T-helper 9 cell (primary cell): ENCODE data around the gene ATP13A3.

Source experiments
- DNase-seq: peaks from one replicate; pipeline ENCODE4 v3.0.0-alpha.2; 2020

ATP13A3 gene

GRCh38 chr3:194387926-194388418 lies 98.8 kb downstream of the ATP13A3 start:
- no peak for DNase-seq

- DNase-seq: no peak
These were observed 99.5 kb downstream of the ATP13A3 start for GRCh38 chr3:194387276-194387675.

- DNase-seq: no peak
These were observed 100.2 kb downstream of the ATP13A3 start for GRCh38 chr3:194386648-194387047.

DNA sequence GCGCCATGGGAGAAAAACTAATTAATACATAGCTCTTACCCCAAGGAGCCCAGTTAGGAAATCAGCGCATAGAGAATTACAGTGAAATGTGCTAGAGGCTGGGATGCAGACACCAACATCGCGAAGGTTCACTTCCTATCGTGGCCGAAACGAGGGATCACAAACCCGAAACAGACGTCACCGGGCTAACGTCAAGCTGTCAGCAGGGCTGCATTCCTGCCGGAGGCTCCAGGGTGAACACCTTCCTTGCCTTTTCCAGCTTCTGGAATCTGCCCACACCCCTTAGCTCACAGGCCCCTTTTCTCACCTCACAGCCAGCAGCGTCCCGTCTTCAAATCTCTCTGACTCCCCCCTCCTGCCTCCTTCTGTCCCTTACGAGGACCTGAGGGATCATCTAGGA lies 100.7 kb downstream of the ATP13A3 start:
- DNase-seq: no peak

DNA sequence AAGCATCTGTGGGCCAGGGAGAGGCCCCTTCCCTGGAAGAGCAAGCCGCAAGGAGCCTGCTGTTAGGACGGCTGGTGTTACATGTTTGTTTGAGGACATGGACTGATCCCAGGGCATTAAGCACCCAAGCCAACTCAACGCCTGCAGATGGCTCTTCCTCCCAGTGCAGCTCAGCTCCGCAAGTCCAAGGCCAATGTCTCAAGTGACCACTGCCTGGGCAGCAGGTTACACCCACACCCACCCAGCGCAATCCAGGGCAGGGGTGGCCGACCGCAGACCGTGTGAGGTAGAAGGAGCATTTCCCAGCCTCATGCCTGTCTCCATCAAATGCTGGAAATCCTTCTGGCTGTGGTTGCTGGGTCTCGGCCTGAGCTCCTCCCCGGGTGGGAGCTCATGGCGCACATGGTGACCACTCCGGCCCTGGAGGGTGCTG lies 102.2 kb downstream of the ATP13A3 start:
- no peak for DNase-seq

DNA sequence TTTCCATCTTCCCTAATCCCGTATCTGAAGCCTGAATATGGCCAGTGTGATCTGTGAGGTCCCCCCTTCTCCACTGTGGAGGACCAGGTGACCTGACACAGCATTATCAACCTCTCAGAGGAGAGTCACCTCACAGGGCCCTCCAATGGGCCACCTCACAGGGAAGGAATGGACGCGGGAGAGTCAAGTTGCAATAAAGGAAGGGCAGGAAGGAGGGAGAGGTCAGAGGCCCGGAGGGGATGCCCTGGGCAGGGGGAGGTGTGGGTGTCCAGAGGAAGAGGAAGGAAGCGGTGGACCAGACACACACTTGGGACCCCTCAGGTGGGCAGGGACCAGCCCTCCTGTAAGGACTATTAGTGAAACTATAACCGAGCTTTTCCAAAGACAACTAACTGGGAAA lies 102.6 kb downstream of the ATP13A3 start:
- DNase-seq: no peak

DNA sequence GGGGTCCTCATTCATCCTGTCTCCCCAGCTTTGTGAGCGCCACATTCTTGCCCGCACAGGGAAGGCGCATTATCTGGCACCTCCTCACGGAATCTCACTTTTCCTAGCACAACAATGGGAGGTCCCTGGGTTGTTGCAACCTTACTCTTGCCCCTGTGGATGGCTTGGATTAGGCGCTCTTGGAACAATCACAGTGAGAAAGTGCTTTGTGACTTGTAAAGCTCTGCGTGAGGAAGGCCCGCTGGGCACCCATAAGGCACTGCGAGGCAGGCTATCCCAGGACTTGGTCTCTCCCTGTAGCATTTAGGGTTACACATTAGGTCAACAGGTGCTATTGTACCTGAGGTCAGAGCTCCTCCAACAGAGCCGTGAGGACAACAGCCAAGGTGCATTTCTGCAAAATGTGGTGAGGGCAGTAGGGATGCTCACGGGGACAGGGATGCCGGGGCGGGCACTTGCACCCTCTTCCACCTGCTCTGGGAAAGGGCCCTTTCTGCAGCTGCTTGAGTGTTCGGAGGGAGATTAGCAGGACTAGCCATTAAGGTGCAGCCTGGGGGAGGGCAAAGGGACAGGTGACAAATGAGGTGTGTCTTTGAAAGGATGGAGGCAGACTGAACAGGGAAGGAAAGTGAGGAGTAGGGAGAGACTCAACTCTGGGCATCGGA lies 103.4 kb downstream of the ATP13A3 start:
- no peak for DNase-seq

GRCh38 chr3:194382892-194383223 lies 103.9 kb downstream of the ATP13A3 start:
- no peak for DNase-seq

GRCh38 chr3:194382196-194382891 lies 104.5 kb downstream of the ATP13A3 start:
- DNase-seq: no peak

GRCh38 chr3:194381460-194381875 lies 105.3 kb downstream of the ATP13A3 start:
- no peak for DNase-seq

DNA sequence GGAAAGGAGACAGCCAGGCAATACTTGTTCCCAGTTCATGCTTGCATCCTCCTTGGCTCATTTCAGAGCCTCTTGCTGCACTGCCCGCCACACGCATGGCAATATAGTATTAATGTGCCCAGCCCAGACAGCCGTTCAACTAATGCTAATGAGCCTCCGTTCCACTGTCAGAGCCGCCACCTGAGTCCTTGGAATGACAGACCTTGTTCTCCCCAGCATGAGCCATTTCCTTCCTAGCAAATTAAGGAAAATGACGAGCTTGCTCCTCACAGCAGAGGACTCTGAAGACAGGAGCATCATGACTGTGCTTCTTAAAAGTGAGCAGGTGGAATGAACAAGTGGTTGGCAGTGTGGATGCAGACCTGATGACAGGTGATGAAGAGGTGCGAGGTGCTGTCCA lies 106.5 kb downstream of the ATP13A3 start:
- no peak for DNase-seq

DNA sequence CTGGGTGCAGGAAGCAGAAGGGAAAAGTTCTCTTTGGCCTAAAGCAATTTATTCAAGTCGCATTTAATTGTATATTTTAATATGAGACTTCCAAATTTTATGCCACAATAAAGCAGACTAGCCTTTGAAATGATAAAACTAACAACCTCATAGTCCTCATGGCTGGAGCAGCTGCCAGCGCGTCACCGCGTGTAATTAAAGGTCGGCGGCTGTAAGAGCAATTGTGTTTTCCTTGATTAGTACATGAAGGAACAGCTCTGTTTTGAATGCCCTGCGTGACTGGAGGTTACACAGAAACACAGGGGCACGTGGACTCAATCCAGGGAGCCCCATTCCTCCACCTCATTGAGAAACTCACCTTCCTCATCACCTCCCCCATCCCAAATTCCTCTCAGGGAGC lies 107.2 kb downstream of the ATP13A3 start:
- DNase-seq: no peak

DNA sequence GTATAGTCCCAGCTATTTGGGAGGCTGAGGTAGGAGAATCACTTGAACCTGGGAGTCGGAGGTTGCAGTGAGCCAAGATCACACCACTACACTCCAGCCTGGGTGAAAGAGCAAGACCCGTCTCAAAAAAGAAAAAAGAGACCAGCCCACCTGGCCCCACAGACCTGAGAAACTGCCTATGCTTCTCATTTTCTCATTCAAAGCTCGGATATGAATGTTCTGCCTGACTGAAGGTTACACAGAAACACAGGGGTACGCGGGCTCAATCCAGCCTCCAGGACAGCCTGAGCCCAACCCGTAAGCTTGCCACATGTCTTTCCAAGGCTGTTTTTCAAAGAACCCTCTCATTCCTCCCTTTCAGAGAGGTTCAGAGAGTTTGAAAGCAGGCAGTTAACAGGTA lies 107.6 kb downstream of the ATP13A3 start:
- no peak for DNase-seq

DNA sequence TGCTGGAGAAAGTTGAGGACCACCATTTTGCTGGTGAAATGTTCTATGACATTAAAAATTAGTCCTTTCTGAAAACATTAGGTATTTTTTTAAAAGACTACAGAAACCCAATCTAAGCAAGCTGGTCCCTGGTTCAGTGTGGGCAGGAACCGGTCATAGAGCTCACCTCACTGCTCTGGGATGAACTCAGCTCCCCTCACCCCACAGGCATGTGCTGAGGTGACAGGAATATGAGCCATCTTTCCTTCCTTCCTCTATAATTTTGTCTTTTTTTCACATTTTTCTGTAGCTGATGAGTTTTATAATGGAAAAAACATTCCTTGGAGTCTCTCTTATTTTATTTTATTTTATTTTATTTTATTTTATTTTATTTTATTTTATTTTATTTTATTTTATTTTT lies 109.1 kb downstream of the ATP13A3 start:
- DNase-seq: no peak

GRCh38 chr3:194376241-194376560 lies 110.6 kb downstream of the ATP13A3 start:
- no peak for DNase-seq

- DNase-seq: no peak
These were observed 111.1 kb downstream of the ATP13A3 start for GRCh38 chr3:194375473-194376240.

DNA sequence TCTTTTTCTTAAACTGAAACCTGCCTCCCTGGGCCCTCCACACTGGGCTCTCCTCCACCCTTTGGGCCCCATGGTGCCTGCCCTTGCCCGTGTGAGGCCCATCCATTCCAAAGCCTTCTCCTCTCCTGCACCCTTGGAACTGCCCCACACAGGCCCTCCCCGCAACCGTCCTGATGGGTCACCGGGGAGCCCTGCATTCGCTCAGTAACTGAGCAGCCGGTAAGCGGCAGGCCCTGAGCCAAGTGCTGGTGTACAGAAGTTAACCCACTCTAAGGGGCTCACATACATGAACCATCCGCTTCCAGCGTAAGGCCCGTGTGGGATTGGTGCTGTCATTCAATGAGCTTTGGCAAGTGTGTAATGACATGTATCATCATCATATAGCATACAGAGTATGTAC lies 111.9 kb downstream of the ATP13A3 start:
- DNase-seq: no peak

GRCh38 chr3:194373899-194374298 lies 112.9 kb downstream of the ATP13A3 start:
- no peak for DNase-seq

DNA sequence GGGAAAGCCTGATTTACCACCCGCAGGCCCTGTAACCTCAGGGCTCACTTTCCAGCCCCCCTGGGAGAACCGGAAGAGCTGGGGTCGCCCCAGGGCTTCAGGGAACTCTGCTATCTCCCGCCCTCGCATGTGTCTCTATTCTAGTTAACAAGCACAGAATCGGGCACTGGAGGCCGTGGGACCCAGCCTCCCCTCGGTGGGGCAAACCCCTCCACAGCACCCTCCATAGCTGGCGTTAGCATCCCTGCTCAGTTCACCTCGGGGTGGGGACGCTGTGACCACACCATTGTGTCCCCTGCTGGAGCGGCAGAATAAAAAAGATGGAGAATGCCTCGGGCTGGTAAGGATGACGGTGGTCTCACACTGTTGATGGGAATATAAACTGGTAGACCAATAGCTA lies 113.8 kb downstream of the ATP13A3 start:
- no peak for DNase-seq

DNA sequence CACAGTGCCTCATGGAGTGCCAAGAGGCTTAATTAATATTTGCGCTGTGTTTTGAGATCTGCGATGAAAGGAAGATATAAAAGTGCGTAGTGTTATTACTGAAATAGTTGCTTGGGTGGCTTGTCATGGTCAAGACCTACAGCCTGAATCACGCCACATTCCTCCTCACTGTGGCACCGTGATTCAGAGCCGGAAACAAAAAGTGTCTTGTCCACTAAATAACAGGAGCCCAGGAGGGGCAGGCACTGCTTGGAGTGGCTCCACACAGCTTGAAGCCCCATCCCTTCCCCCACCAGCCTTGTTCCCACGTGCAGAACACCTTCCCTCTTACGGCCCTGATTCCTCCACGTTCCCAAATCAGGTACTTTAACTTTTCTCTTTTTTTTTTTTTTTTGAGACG lies 116.0 kb downstream of the ATP13A3 start:
- no peak for DNase-seq

DNA sequence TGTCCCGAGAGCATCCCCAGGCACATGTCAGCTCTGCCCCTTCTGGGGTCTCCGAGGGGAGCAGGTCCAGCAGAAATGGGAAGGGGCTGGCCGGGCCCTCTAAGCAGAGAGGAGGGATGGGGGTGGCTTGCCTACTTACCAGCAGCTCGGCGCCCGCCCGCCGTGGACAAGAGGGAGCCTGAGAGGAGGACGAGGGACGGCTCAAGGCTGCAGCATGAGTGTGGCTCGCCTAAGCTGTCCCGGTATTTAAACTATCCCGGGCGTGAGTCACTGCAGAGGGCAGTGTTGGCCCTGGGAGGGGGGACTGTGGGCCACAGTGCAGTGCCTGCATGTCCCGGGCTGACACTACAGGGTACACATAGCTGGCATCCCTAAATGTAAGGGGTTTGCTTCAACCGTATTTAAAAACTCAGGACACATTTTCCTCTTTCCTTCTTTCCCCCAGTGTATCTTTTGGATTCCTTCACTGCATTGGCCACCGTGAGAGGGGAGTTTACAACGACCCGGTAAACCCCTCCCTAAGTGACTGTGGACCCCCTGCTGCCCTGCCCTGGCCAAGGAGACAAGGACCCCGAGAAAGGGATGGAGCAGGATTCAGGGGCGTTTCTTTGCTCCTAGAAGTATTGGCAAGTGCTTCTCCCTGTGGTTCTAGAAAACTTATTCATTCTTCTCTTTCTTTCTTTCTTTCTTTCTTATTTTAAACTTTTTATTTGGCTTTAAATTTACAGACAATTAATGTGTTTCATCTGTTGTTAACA lies 117.1 kb downstream of the ATP13A3 start, which contains the start of gene LRRC15:
LRRC15 (minus strand) TSS at position 222 of the 758 bp plus-strand sequence. CDS start 8,700 bp downstream, outside the sequence.
- no peak for DNase-seq

DNA sequence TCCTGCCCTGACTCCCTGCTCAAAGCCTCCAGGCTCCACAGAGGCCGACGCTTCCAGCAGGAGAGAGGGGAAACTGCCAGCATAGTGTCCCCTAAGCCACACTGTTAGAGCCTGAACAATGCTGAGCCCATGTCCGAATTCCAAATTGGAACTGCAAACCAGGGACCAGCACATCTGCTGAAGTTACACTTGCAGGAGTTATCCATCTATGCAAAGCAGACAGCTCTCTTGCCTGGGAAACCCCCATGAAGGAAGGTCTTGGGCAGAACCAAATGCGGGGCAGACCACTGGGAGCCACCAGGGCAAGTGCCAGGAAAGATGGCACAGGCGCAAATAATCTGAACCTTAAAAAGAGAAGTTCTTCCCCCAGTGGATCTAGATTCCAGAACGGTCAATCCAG lies 117.9 kb downstream of the ATP13A3 start:
- no peak for DNase-seq
